ENCODE measurements around the gene ATP10B.

The ATP10B gene

DNA sequence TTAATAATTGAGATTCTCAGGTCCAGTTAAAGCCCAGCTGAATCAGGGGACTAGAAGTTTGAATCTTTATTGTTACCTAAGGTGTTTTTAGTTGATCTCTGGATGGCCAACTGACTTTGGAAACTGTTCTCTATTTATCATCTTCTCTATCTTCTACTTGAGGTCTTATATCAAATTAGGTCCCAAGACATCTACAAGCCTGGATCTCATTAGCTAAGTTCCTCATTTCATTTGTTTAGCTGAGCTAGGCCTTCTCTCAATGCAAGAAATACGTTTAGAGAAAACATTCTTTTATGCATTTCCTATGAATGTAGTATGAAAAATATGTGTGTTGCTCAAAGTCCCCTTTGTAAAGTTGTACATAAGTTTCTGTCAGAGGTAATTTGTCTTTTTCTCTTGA is 233.7 kb downstream of the ATP10B start:
- no peaks in the 10 kb centered on the region for H3K79me1 ChIP-seq (replicated peaks; ENCODE audit: low read length, poor library complexity, severe bottlenecking)
- no peak overlapping the region for H4K8ac ChIP-seq (ENCODE audit: low read length)
- H3K4ac ChIP-seq (ENCODE audit: low read depth in 1 of 2, low read length in 2 of 2): no peak overlapping the region
- no peak overlapping the region for H2BK15ac ChIP-seq (ENCODE audit: low read depth, poor library complexity, severe bottlenecking)
- no peak overlapping the region for H3K4me3 ChIP-seq (ENCODE audit: insufficient read depth in 1 of 2, low read depth in 1 of 2, low read length in 2 of 2)
- no peak overlapping the region for H2AK5ac ChIP-seq (ENCODE audit: low read length, severe bottlenecking)
- no peaks in the 10 kb centered on the region for H3K4me1 ChIP-seq (ENCODE audit: control insufficient read depth, insufficient read depth, low read depth, low read length)
- H3K9me3 ChIP-seq (ENCODE audit: control insufficient read depth, low read length): peaks cover 4% of the 10 kb centered on the region
- no peak overlapping the region for H3K14ac ChIP-seq (ENCODE audit: low read length in 2 of 2)
- no peaks in the 10 kb centered on the region for H3K27me3 ChIP-seq (ENCODE audit: control insufficient read depth in 1 of 2, insufficient read depth in 1 of 2, low read length in 2 of 2)
- H3K9ac ChIP-seq (ENCODE audit: low read length): no peak overlapping the region
- no peak overlapping the region for H3K18ac ChIP-seq (ENCODE audit: low read depth in 1 of 2, low read length in 2 of 2)
- H3K27ac ChIP-seq (ENCODE audit: low read length, poor library complexity, severe bottlenecking): no peak overlapping the region
- H3K23ac ChIP-seq (ENCODE audit: low read length in 2 of 2): no peak overlapping the region
- H3K36me3 ChIP-seq (ENCODE audit: control insufficient read depth in 1 of 2, insufficient read depth in 2 of 2, low read depth in 1 of 2, low read length in 2 of 2): no peaks in the 10 kb centered on the region
- H3K4me2 ChIP-seq (ENCODE audit: low read length, poor library complexity, severe bottlenecking): no peak overlapping the region
- no peak for DNase-seq
- H4K91ac ChIP-seq (ENCODE audit: low read length): no peak overlapping the region
- H2BK5ac ChIP-seq (ENCODE audit: low read depth, low read length, poor library complexity, severe bottlenecking): no peak overlapping the region
- WGBS: no CpG with 5 or more reads among the region's 1 CpG
- no peak overlapping the region for H2BK120ac ChIP-seq (ENCODE audit: low read depth, low read length)
- H2AFZ ChIP-seq (ENCODE audit: low read depth, low read length): no peak overlapping the region
- H2BK12ac ChIP-seq (ENCODE audit: low read length in 2 of 2): no peak overlapping the region

DNA sequence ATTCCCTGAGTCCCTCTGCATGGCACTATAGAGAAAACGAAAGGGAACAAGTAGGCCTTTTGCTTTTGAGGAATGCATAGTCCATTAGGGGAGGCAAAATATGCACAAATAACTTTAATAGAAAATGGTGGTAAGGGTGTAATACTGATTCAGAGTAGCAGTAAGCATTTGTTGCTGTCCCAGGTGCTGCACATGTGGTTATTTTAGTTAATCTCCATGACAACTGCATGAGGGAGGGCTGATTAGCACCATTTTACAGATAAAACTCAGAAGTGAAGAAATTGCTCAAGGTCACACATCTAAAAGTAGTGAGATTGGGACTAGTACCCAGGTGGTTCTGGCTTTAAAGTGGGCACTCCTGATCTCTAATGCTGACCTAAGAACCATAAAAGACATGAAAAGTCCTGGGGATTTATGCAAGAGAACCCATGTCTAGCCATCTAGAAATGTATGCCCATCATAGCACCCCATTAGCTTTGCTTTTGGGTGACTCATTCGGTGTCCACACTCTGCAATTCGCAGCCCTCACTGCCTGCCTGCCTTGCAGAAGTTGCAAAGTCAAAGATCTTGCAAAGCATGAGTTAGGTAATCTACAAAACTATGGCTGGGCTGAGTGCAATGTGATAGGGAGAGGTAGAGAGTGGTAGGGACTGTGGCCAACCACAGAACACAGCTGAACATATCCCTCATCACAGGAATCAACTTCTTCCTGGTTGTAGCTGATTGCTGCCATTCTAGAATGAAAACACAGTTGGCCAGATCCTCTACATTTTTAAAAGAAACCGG is 235.1 kb downstream of the ATP10B start:
- no peak overlapping the region for H3K4me3 ChIP-seq (ENCODE audit: insufficient read depth in 1 of 2, low read depth in 1 of 2, low read length in 2 of 2)
- no peak overlapping the region for H3K27ac ChIP-seq (ENCODE audit: low read length, poor library complexity, severe bottlenecking)
- H2BK12ac ChIP-seq (ENCODE audit: low read length in 2 of 2): no peak overlapping the region
- no peak overlapping the region for H3K18ac ChIP-seq (ENCODE audit: low read depth in 1 of 2, low read length in 2 of 2)
- no peak overlapping the region for H2AFZ ChIP-seq (ENCODE audit: low read depth, low read length)
- 36% methylated on average over 3 of the region's 4 CpGs for WGBS
- no peak overlapping the region for H3K4ac ChIP-seq (ENCODE audit: low read depth in 1 of 2, low read length in 2 of 2)
- H4K8ac ChIP-seq (ENCODE audit: low read length): no peak overlapping the region
- DNase-seq: no peak
- no peak overlapping the region for H4K91ac ChIP-seq (ENCODE audit: low read length)
- no peaks in the 10 kb centered on the region for H3K27me3 ChIP-seq (ENCODE audit: control insufficient read depth in 1 of 2, insufficient read depth in 1 of 2, low read length in 2 of 2)
- no peaks in the 10 kb centered on the region for H3K36me3 ChIP-seq (ENCODE audit: control insufficient read depth in 1 of 2, insufficient read depth in 2 of 2, low read depth in 1 of 2, low read length in 2 of 2)
- no peaks in the 10 kb centered on the region for H3K79me1 ChIP-seq (replicated peaks; ENCODE audit: low read length, poor library complexity, severe bottlenecking)
- H3K14ac ChIP-seq (ENCODE audit: low read length in 2 of 2): no peak overlapping the region
- H2AK5ac ChIP-seq (ENCODE audit: low read length, severe bottlenecking): no peak overlapping the region
- no peak overlapping the region for H2BK5ac ChIP-seq (ENCODE audit: low read depth, low read length, poor library complexity, severe bottlenecking)
- no peaks in the 10 kb centered on the region for H3K9me3 ChIP-seq (ENCODE audit: control insufficient read depth, low read length)
- H2BK120ac ChIP-seq (ENCODE audit: low read depth, low read length): no peak overlapping the region
- H3K4me1 ChIP-seq (ENCODE audit: control insufficient read depth, insufficient read depth, low read depth, low read length): no peaks in the 10 kb centered on the region
- no peak overlapping the region for H3K4me2 ChIP-seq (ENCODE audit: low read length, poor library complexity, severe bottlenecking)
- no peak overlapping the region for H2BK15ac ChIP-seq (ENCODE audit: low read depth, poor library complexity, severe bottlenecking)
- no peak overlapping the region for H3K23ac ChIP-seq (ENCODE audit: low read length in 2 of 2)
- H3K9ac ChIP-seq (ENCODE audit: low read length): no peak overlapping the region

DNA sequence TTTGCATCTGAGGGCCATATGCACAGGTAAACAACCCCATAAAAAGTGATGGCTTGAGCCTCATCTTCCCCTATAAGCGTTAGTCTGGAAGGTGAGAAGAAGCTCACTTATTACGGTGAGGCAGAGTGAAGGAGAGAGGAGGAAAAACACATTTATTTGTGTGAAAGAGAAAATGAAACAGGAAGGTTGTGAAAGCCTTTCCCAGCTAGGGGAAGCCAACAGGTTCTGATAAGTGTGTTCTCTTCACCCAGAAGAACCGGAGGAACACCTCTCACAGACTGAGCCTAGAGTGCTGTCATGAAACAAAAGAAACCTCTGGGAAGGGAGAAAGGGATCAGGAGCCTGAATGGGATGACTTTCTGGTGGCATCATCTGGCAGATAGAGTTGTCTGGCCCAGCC is 237.9 kb downstream of the ATP10B start:
- Histone ChIP-seq H3K4ac (ENCODE audit: low read depth in 1 of 2, low read length in 2 of 2) (no peak overlapping the region), H2BK5ac (ENCODE audit: low read depth, low read length, poor library complexity, severe bottlenecking) (no peak overlapping the region), H3K79me1 (replicated peaks; ENCODE audit: low read length, poor library complexity, severe bottlenecking) (no peaks in the 10 kb centered on the region), H4K91ac (ENCODE audit: low read length) (no peak overlapping the region), H3K27me3 (ENCODE audit: control insufficient read depth in 1 of 2, insufficient read depth in 1 of 2, low read length in 2 of 2) (no peaks in the 10 kb centered on the region), H3K4me1 (ENCODE audit: control insufficient read depth, insufficient read depth, low read depth, low read length) (no peaks in the 10 kb centered on the region), H3K36me3 (ENCODE audit: control insufficient read depth in 1 of 2, insufficient read depth in 2 of 2, low read depth in 1 of 2, low read length in 2 of 2) (no peaks in the 10 kb centered on the region), H3K27ac (ENCODE audit: low read length, poor library complexity, severe bottlenecking) (no peak overlapping the region), H3K9ac (ENCODE audit: low read length) (no peak overlapping the region), H2AK5ac (ENCODE audit: low read length, severe bottlenecking) (no peak overlapping the region), H3K18ac (ENCODE audit: low read depth in 1 of 2, low read length in 2 of 2) (no peak overlapping the region), H2BK15ac (ENCODE audit: low read depth, poor library complexity, severe bottlenecking) (no peak overlapping the region), H2BK12ac (ENCODE audit: low read length in 2 of 2) (no peak overlapping the region), H2AFZ (ENCODE audit: low read depth, low read length) (no peak overlapping the region), H3K23ac (ENCODE audit: low read length in 2 of 2) (no peak overlapping the region), H3K9me3 (ENCODE audit: control insufficient read depth, low read length) (no peaks in the 10 kb centered on the region), H3K4me2 (ENCODE audit: low read length, poor library complexity, severe bottlenecking) (no peak overlapping the region), H4K8ac (ENCODE audit: low read length) (no peak overlapping the region), H3K4me3 (ENCODE audit: insufficient read depth in 1 of 2, low read depth in 1 of 2, low read length in 2 of 2) (no peak overlapping the region), H3K14ac (ENCODE audit: low read length in 2 of 2) (no peak overlapping the region), H2BK120ac (ENCODE audit: low read depth, low read length) (no peak overlapping the region)
- DNase-seq: no peak
- 81% methylated on average over 3 of the region's 3 CpGs for WGBS

DNA sequence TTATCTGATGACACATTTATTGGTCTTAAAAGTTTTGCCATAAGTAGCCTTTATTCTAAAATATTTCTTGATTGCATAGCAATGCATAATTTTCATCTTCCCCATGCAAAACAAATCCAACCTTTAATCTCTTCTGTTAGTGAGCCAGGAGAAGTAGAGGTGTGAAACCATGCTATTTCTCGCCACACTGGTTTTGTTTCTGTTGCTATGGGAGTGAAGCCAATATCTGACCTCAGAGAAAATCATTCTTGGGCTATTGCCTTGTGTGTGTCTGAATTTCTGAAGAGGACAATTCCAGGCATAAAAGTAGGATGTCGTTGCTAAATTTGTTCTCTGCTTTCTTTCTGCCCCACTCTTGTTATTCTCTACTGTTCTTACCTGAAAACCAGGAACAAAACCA is 246.7 kb downstream of the ATP10B start:
- Histone ChIP-seq H4K91ac (ENCODE audit: low read length) (no peak overlapping the region), H2BK12ac (ENCODE audit: low read length in 2 of 2) (no peak overlapping the region), H2BK120ac (ENCODE audit: low read depth, low read length) (no peak overlapping the region), H2AFZ (ENCODE audit: low read depth, low read length) (no peak overlapping the region), H3K4me3 (ENCODE audit: insufficient read depth in 1 of 2, low read depth in 1 of 2, low read length in 2 of 2) (no peak overlapping the region), H3K4me1 (ENCODE audit: control insufficient read depth, insufficient read depth, low read depth, low read length) (no peaks in the 10 kb centered on the region), H2AK5ac (ENCODE audit: low read length, severe bottlenecking) (no peak overlapping the region), H3K4me2 (ENCODE audit: low read length, poor library complexity, severe bottlenecking) (no peak overlapping the region), H2BK5ac (ENCODE audit: low read depth, low read length, poor library complexity, severe bottlenecking) (no peak overlapping the region), H3K79me1 (replicated peaks; ENCODE audit: low read length, poor library complexity, severe bottlenecking) (no peaks in the 10 kb centered on the region), H4K8ac (ENCODE audit: low read length) (no peak overlapping the region), H2BK15ac (ENCODE audit: low read depth, poor library complexity, severe bottlenecking) (no peak overlapping the region), H3K9ac (ENCODE audit: low read length) (no peak overlapping the region), H3K23ac (ENCODE audit: low read length in 2 of 2) (no peak overlapping the region), H3K9me3 (ENCODE audit: control insufficient read depth, low read length) (no peaks in the 10 kb centered on the region), H3K36me3 (ENCODE audit: control insufficient read depth in 1 of 2, insufficient read depth in 2 of 2, low read depth in 1 of 2, low read length in 2 of 2) (no peaks in the 10 kb centered on the region), H3K18ac (ENCODE audit: low read depth in 1 of 2, low read length in 2 of 2) (no peak overlapping the region), H3K14ac (ENCODE audit: low read length in 2 of 2) (no peak overlapping the region), H3K4ac (ENCODE audit: low read depth in 1 of 2, low read length in 2 of 2) (no peak overlapping the region), H3K27me3 (ENCODE audit: control insufficient read depth in 1 of 2, insufficient read depth in 1 of 2, low read length in 2 of 2) (no peaks in the 10 kb centered on the region), H3K27ac (ENCODE audit: low read length, poor library complexity, severe bottlenecking) (no peak overlapping the region)
- 36% methylated on average over 1 of the region's 2 CpGs for WGBS
- no peak for DNase-seq

Data from mesenchymal stem cell (in vitro differentiated cells and primary cell).